KOPT-K1 (cell line): ENCODE results near the gene PRKAR2B.
"Not testable (repeated sequence)": the region's sequence is repeated elsewhere in the genome, so short reads cannot be mapped to it uniquely, and the experiment has no call there.

Source experiments
- H3K27ac ChIP-seq: fragments of 200-600 bp; sonication (generic); 2 replicates; pipeline ENCODE4 v1.5.1; 2016; ENCODE audit warnings: antibody characterized with exemption, mild to moderate bottlenecking, low read depth, low read length; ENCODE audit not compliant: poor library complexity, severe bottlenecking
- H3K36me3 ChIP-seq: fragments of 200-600 bp; sonication (generic); 2 replicates; pipeline ENCODE4 v1.5.1; 2017; ENCODE audit warnings: antibody characterized with exemption, mild to moderate bottlenecking, low read length, moderate library complexity; ENCODE audit not compliant: insufficient read depth
- H3K9me3 ChIP-seq: fragments of 200-600 bp; sonication (generic); 2 replicates; pipeline ENCODE4 v1.5.1; 2017; ENCODE audit warnings: antibody characterized with exemption, low read length, mild to moderate bottlenecking; ENCODE audit not compliant: insufficient read depth, poor library complexity, severe bottlenecking

PRKAR2B gene

DNA sequence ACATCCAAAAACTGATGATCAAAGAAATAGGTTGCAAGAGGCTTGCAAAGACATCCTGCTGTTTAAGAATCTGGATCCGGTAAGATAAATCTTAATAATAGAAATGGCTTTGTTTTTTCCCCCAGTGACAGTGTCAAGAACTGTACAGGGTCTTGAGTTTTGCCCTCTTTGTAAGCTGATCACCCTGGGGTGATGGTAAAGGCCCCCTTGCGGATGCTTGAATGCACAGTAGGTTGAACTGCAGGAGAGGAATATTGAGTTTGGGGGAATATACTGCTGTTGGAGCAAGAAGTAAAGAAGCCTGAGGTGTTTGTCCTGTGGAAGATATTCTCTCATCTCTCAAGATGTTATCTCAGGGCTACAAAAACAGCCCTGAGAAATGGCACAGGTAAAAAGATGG lies 83.7 kb downstream of the PRKAR2B start:
- no peaks in the 10 kb centered on the region for H3K36me3 ChIP-seq
- no peak overlapping the region for H3K27ac ChIP-seq
- H3K9me3 ChIP-seq, result no peaks in the 10 kb centered on the region

DNA sequence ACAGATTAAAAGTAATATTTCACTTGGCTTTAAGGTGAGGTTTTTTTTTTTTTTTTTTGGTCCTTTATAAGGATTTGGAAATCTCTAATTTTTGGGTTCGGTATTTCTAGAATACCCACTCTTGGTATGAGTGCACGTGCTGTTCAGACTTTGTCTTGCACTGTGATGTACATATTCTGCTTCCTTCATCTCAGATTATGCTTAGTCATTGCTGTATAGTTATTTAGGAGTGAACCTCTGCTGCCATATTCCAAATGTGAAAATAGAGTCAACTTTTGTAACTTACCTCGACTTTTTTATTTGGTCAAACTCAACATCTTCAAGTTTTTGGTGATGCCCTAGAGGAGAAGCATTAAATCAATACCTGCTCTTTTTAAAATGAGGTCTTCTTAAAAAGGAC lies 84.2 kb downstream of the PRKAR2B start:
- no peaks in the 10 kb centered on the region for H3K36me3 ChIP-seq
- H3K27ac ChIP-seq, result no peak overlapping the region
- H3K9me3 ChIP-seq, result no peaks in the 10 kb centered on the region

DNA sequence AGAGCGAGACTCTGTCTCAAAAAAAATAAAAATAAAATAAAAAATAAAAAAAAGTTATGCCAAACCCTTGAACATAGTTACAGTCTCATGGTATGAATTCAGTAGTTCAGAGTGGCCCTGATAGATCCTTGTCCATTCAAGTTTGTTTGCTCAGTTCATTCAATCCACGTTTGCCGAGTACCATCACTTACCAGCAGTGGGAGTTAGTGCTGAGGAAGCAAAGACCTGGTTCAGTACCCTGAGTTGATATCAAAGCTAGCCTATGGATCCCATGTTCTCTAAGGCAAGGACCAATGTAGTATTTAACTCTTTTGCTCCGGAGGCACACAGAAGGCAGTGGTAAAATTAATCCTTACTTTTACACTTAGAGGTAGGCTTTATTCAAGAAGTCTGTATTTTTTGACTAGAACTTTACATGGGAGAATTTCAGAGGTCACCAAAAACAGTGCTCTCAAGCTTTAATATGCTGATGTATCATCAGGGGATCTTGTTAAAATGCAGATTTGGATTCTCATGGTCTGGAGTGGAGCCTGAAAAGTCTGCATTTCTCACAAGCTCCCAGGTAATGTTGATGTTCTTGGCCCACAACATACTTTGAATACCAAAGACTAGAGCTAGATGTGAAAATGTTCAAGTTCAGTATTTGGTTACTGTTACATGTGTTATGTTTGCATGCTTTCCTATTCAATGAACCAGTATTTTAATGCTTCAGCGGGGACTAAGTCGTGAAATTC lies 86.1 kb downstream of the PRKAR2B start:
- H3K36me3 ChIP-seq, result no peaks in the 10 kb centered on the region
- no peaks in the 10 kb centered on the region for H3K9me3 ChIP-seq
- H3K27ac ChIP-seq, result no peak overlapping the region

DNA sequence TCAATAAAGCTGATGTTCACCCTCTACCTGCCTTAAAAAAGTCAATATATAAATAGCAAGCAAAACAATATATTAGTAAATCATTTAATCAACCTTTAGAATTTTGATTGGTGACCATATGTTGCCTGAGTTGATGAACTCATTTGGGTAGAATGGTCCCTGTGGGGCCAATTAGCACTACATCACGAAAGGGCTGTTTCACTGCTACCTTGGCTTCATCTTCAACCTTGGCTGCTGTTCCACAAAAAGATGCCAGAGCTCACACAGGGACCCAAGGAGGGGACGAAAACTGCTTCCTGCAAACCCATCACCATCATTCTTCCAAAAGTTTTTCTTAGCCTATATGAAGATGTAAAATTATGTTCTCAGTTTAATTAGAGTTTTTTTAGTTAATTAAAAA lies 88.9 kb downstream of the PRKAR2B start:
- no peaks in the 10 kb centered on the region for H3K9me3 ChIP-seq
- H3K36me3 ChIP-seq, result no peaks in the 10 kb centered on the region

DNA sequence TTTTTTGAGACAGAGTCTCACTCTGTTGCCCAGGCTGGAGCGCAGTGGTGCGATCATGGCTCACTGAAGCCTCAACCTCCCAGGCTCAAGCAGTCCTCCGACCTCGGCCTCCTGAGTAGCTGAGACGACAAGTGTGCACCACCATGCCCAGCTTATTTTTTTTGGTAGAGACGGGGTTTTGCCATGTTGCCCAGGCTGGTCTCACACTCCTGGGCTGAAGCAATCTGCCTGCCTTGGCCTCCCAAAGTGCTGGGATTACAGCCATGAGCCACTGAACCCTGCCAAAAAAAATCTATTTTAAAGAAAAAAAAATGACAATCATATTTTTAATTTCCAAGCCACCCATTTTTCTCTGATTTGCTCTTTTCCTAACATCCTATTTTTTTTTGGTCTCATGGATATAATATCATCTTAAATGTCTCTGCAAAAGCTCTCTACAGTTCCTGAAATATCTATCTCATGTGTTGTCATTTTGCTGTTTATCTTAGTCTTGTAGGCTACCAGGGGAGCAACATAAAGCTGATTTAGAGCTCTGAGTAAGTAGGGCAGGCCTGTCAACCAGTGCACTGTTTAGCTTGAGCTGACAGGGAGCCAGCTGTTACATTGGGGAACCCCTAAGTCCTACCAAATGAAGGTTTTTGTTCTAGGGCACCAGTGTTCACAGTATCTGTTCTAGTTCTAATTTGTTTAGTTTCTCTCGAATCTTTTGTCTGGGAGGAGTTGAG lies 94.4 kb downstream of the PRKAR2B start:
- H3K36me3 ChIP-seq, result no peaks in the 10 kb centered on the region
- H3K9me3 ChIP-seq, result no peaks in the 10 kb centered on the region
- H3K27ac ChIP-seq, result no peak overlapping the region

More for the DNA sequence above, 88.9 kb downstream of the PRKAR2B start:
- H3K27ac ChIP-seq, result no peak overlapping the region

DNA sequence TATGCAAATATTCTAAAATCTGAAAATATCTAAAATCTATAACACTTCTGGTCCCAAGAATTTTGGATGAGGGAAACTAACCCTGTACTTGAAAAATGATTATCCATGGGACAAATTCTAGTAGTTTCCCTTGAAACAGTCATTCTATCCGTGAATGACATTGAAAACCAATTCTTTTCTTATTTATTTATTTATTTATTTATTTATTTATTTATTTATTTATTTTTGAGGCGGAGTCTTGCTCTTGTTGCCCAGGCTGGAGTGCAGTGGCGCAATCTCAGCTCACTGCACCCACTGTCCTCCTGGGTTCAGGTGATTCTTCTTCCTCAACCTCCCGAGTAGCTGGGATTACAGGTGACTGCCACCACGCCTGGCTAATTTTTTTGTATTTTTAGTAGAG lies 99.4 kb downstream of the PRKAR2B start:
- H3K9me3 ChIP-seq, H3K27ac ChIP-seq, H3K36me3 ChIP-seq: not testable (repeated sequence)

DNA sequence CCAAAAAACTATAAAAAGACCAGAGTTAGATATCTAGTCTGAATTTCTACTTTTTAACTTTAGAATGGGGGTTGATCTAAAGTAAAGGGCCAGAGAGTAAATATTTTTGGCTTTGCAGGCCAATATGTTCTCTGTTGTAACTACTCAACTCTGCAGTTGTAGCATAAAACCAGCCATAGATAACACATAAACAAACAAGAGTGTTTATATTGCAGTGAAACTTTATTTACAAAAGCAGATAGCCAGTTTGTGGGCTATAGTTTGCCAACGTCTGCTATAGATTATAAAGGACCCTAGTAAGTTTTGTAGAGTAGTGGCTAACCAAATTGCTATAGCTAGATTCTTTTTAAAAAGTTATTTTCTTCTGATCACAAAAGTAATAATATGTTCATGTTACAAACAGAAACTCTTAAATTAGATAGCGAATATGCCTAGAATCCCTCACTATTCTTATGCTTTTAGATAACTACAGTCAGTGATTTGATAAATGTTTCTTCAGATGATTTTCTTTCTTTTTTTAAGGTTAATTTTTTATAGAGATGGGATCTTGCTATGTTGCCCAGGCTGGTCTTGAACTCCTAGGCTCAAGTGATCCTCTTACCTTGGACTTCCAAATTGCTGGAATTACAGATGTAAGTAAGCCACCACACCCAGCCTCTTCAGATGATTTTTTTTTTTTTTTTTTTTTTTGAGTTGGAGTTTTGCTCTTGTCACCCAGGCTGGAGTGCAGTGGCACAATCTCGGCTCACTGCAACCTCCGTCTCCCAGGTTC lies 100.7 kb downstream of the PRKAR2B start:
- Histone ChIP-seq H3K9me3 (no peaks in the 10 kb centered on the region), H3K36me3 (no peaks in the 10 kb centered on the region), H3K27ac (no peak overlapping the region)

DNA sequence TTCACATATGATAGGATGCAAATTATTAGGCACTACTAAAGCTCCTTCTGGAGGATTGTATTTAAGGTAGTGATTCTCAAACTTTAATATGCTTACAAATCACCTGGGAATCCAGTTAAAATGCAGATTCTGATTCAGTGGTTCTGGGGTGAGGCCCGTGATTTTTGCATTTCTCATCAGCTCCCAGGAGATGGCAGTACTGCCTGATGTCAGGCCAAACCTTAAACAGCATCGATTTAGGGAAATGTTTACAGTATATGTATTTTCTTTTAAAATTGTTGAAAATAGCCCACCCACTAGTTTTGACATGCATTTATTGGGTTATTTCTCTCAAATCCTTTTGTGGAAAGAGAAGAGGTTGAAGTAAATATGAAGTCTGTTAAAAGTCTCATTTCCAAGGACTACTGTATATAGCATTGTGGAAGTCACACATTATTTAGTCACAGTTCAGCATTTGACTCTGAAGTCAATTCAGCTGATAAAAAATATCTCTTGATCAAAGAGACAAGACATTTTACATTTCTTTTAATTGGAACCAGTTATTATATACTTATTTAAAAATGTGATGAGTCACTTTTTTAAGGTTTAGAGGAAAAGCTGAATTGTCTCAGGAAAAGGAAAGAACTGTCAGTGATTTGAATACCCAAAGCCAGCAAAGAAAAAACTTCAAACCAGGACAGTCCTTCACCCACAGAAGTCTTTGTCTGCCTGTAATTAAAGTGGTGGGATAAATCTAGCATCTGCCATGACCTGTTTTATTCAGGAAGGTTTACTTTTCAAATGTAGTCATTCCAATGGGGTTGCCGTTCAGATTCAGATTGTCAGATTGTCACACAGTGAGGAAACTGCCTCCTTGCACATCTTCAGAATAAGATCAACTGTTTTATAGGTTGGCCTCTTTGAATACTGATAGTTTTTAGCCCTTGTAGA lies 103.2 kb downstream of the PRKAR2B start:
- Histone ChIP-seq H3K36me3 (no peaks in the 10 kb centered on the region), H3K9me3 (no peaks in the 10 kb centered on the region), H3K27ac (no peak overlapping the region)

DNA sequence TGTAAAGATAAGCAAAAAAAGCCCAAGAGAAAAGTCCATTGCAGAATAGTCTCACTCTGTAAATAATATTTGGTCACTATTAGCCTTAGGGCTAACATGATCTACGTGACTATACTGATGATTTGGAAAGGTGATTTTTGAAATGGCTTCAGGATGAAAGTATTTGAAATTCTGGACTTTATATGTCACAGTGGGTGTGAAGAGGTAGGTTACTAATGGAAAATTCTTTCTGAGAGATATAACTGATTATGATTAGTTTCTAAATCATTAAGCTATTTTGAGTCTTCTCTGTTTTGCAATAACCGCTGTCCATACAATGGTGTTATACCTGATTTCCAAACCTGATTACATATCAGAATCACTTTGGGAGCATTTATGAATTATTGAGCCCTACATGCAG lies 104.2 kb downstream of the PRKAR2B start:
- Histone ChIP-seq H3K9me3 (no peaks in the 10 kb centered on the region), H3K36me3 (no peaks in the 10 kb centered on the region), H3K27ac (no peak overlapping the region)

DNA sequence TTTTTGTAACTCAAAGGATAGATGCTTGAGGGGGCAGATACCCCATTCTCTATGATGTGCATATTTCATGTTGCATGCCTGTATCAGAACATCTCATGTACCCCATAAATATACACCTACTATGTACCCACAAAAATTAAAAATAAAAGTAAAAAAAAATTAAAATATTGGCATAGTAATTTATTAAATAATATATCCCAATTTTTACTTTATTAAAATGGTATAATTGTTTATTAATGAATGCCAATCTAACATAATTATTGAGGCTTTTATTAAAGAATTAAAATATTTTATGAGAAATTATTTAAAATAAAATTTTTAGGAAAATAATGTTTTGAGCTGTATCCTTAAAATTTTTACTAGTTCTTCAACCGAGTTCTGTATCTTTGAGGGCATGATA lies 105.4 kb downstream of the PRKAR2B start:
- no peaks in the 10 kb centered on the region for H3K36me3 ChIP-seq
- H3K27ac ChIP-seq, result no peak overlapping the region
- H3K9me3 ChIP-seq, result no peaks in the 10 kb centered on the region

DNA sequence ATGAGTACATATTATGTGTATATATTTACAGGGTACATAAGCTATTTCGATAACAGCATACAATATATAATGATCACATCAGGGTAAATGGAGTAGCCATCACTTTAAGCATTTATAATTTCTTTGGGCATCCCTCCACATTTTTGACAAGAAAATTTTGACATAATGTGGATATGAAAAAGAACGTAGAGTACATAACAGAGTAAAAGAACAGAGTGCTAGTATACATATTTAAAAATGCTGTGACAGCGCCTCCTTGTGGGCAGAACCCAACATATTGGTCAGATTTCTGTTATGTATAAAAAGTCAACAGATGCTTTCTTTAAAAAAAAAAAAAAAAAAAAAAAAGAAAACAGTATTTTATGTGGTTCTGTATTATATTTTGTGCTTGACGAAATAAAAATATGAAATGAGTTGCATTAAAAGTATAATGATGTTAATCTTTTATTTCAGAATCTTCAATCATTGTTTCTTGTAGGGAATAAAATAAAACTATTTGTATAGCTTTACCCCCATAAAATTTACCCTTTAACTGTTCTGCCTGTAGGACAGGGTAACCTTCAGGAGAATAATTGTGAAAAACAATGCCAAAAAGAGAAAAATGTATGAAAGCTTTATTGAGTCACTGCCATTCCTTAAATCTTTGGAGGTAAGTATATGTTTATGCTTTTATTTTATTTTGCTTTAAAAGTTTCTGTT lies 106.0 kb downstream of the PRKAR2B start:
- no peaks in the 10 kb centered on the region for H3K9me3 ChIP-seq
- H3K27ac ChIP-seq, result no peak overlapping the region
- no peaks in the 10 kb centered on the region for H3K36me3 ChIP-seq

DNA sequence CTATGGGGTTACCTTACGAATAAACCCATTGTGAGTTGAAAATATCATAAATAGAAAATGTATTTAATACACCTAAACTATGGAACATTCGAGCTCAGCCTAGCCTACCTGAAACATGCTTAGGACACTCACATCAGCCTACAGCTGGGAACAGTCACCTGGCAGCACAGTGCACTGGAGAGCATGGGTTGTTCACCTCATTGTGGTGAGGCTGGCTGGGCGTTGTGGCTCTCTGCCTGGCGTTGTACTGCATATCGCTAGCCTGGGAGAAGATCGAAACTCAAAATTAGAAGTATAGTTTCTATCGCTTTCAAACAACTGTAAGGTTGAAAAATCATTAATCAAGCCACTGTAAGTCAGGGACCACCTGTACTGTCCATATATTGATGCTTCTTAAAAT lies 107.0 kb downstream of the PRKAR2B start:
- Histone ChIP-seq H3K36me3 (no peaks in the 10 kb centered on the region), H3K27ac (no peak overlapping the region)

DNA sequence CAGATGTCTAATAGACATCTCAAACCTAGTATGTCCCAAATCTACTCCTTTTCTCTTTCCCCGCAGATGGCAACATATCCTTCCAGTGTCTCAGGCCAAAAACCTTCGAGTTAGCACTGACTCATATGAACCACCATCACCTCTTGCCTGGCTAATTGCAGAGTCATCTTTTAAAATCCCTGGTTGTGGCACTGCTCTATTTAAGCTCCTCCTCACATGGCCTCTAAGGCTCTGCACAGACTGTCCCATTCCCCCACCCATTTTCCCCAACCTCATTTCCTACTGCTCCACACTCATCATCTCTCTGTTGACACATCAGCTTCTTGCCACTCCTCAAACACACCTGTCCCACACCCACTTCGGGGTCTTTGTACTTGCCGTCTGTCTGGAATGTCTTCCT lies 107.5 kb downstream of the PRKAR2B start:
- Histone ChIP-seq H3K9me3 (no peaks in the 10 kb centered on the region), H3K27ac (no peak overlapping the region), H3K36me3 (no peaks in the 10 kb centered on the region)

More for the DNA sequence above, 107.0 kb downstream of the PRKAR2B start:
- no peaks in the 10 kb centered on the region for H3K9me3 ChIP-seq

DNA sequence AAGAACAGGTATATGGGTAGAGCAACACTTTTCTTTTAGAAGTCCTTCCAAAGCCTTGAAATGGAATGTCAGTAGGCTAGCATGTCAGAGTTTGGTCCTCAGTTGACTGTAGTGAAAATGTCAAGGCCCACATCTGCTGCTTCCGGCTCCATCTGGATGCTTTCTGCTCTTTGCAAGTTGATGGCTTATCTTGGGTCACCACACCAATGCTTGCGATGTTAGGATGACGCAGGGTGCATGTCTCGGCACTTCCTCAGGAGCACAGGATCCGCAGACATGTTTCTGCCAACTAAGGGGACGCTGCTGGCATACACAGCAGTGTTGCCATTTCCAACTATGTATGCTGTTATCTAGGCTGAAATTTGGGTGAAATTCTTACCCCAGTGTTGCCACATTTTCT lies 110.3 kb downstream of the PRKAR2B start:
- Histone ChIP-seq H3K36me3 (no peaks in the 10 kb centered on the region), H3K9me3 (no peaks in the 10 kb centered on the region), H3K27ac (no peak overlapping the region)
